ENCODE results near the gene CARD19.

GRCh38 chr9:93053781-93054331 is 42.2 kb upstream of the CARD19 start:
- TF ChIP-seq CTCF (IDR thresholded peaks at IDR 0.05) (no peak), POLR2A (IDR thresholded peaks at IDR 0.05) (no peak)
